B cell (primary cell): Measurements from ENCODE around the gene SUZ12. TPM values are rescaled to one million over a fixed set of nuclear protein-coding genes. Genes with fewer than 3 reads are reported as not detected.

ENCODE experiments used
- ATAC-seq: fragments of 200-7000 bp; cut with Tn5 transposase; one replicate; pipeline ENCODE4 v1.10.0; 2021; ENCODE audit warnings: low read depth, mild to moderate bottlenecking, moderate number of reproducible peaks, moderate library complexity
- CTCF ChIA-PET: fragments of 350-600 bp; sonication (Branson Sonifier 250); formaldehyde crosslinking; loops from one replicate; lab custom pipeline; 2021; ENCODE audit warnings: antibody characterized with exemption, inconsistent platforms; lab: Charles Lee
- POLR2A ChIA-PET: fragments of 350-600 bp; sonication (Branson Sonifier 250); formaldehyde crosslinking; loops from one replicate; lab custom pipeline; 2021; ENCODE audit warnings: antibody characterized with exemption; lab: Charles Lee
- DNase-seq: peaks from one replicate; pipeline ENCODE4 v3.0.0; 2013
- H2AFZ ChIP-seq: 2 replicates; pipeline ENCODE4 v1.6.1; 2012; ENCODE audit warnings: mild to moderate bottlenecking, low read depth, low read length; ENCODE audit not compliant: insufficient read depth, poor library complexity, severe bottlenecking
- H3K27ac ChIP-seq, 2 donors: 1 replicate in 1 of 2; 2 replicates in 1 of 2; pipeline ENCODE4 v1.5.1; 2012 to 2013; ENCODE audit warnings: low read length in 2 of 2, mild to moderate bottlenecking in 2 of 2, moderate library complexity in 1 of 2
- H3K27me3 ChIP-seq, 4 experiments: fragments of 200-600 bp in 1 of 4; sonication (generic) in 1 of 4; replicated peaks in 1 of 4; 1 replicate in 2 of 4; 2 replicates in 2 of 4; pipeline versions ENCODE4 v1.6.1 to v1.7.0; 2013 to 2016; ENCODE audit warnings: low read length in 3 of 4, mild to moderate bottlenecking in 2 of 4, mixed read lengths in 1 of 4, moderate library complexity in 1 of 4; ENCODE audit not compliant: insufficient read depth in 4 of 4, control insufficient read depth in 3 of 4; ENCODE audit errors: control extremely low read depth in 1 of 4
- H3K36me3 ChIP-seq, 2 experiments: replicated peaks in 1 of 2; 1 replicate in 1 of 2; 2 replicates in 1 of 2; pipeline versions ENCODE4 v1.6.1 to v1.7.1; 2013; ENCODE audit warnings: low read length in 1 of 2; ENCODE audit not compliant: insufficient read depth in 2 of 2, control insufficient read depth in 1 of 2; ENCODE audit errors: control extremely low read depth in 1 of 2, extremely low read depth in 1 of 2
- H3K4me1 ChIP-seq, 2 donors: fragments of 200-600 bp in 1 of 2; sonication (generic) in 1 of 2; 1 replicate in 1 of 2; 2 replicates in 1 of 2; pipeline versions ENCODE4 v1.5.1 to v1.6.1; 2013 to 2017; ENCODE audit warnings: low read length in 2 of 2; ENCODE audit not compliant: control insufficient read depth in 2 of 2, insufficient read depth in 2 of 2
- H3K4me2 ChIP-seq: replicated peaks from 2 replicates; pipeline ENCODE3; 2012; ENCODE audit warnings: mild to moderate bottlenecking, low read depth, low read length; ENCODE audit not compliant: poor library complexity, severe bottlenecking
- H3K4me3 ChIP-seq, 5 experiments: fragments of 200-600 bp in 1 of 5; sonication (generic) in 1 of 5; 1 replicate in 3 of 5; 2 replicates in 2 of 5; pipeline versions ENCODE4 v1.5.1 to v1.7.0; 2011 to 2016; ENCODE audit warnings: low read length in 4 of 5, mild to moderate bottlenecking in 4 of 5, low read depth in 2 of 5, control low read depth in 1 of 5, moderate library complexity in 1 of 5; ENCODE audit not compliant: insufficient read depth in 1 of 5; ENCODE audit errors: control extremely low read depth in 1 of 5, extremely low read depth in 1 of 5
- H3K79me2 ChIP-seq: fragments of 200-600 bp; sonication (generic); one replicate; pipeline ENCODE4 v1.6.0; 2016; ENCODE audit warnings: low read length; ENCODE audit not compliant: control insufficient read depth, insufficient read depth
- H3K9ac ChIP-seq: fragments of 200-600 bp; sonication (generic); 2 replicates; pipeline ENCODE4 v1.6.1; 2017; ENCODE audit warnings: mild to moderate bottlenecking, low read length, moderate library complexity
- H3K9me3 ChIP-seq, 3 donors: one replicate each; pipeline versions ENCODE4 v1.6.1 to v1.7.1; 2013; ENCODE audit warnings: low read length in 2 of 3; ENCODE audit not compliant: control insufficient read depth in 2 of 3, insufficient read depth in 1 of 3; ENCODE audit errors: control extremely low read depth in 1 of 3
- H4K20me1 ChIP-seq: 2 replicates; pipeline ENCODE4 v1.6.0; 2012; ENCODE audit warnings: mild to moderate bottlenecking, low read length; ENCODE audit not compliant: insufficient read depth, control insufficient read depth, poor library complexity, severe bottlenecking
- H3K27ac Mint-ChIP-seq: one replicate; pipeline ENCODE4 v1.8.0; 2021; ENCODE audit warnings: mixed read lengths
- H3K27me3 Mint-ChIP-seq: one replicate; pipeline ENCODE4 v1.8.0; 2021; ENCODE audit warnings: mixed read lengths
- H3K4me1 Mint-ChIP-seq: one replicate; pipeline ENCODE4 v1.8.0; 2021; ENCODE audit warnings: mixed read lengths
- H3K4me3 Mint-ChIP-seq: one replicate; pipeline ENCODE4 v1.8.0; 2021; ENCODE audit warnings: mixed read lengths
- H3K9me3 Mint-ChIP-seq: one replicate; pipeline ENCODE4 v1.8.0; 2022; ENCODE audit warnings: mixed read lengths; ENCODE audit not compliant: insufficient read depth
- CTCF ChIP-seq: fragments of 200-600 bp; IDR thresholded peaks from one replicate; pipeline ENCODE4 v1.8.0; 2022; ENCODE audit warnings: antibody characterized with exemption, mild to moderate bottlenecking
- EZH2 ChIP-seq: IDR thresholded peaks from 2 replicates; pipeline ENCODE4 v1.6.1; 2012; ENCODE audit warnings: borderline replicate concordance, low read depth, mild to moderate bottlenecking, moderate library complexity, low read length; ENCODE audit not compliant: insufficient read depth, poor library complexity, severe bottlenecking
- WGBS: methylation state at CpG from one replicate; pipeline ENCODE4 v1.1.5; 2013; ENCODE audit warnings: missing lambda C conversion rate; ENCODE audit not compliant: insufficient coverage; 5-methylcytosine and 5-hydroxymethylcytosine counted together
- intact Hi-C: fragments of 100-400 bp; cut with micrococcal nuclease; formaldehyde crosslinking; loops from one replicate; pipeline ENCODE4 v1.10.0; 2022
- polyA plus RNA-seq: library from polyadenylated mRNA; depleted of rRNA; stranded (reverse); fragments of >200 nt; gene quantifications from 2 replicates; pipeline ENCODE4 v1.2.3, GENCODE V29; 2012
- total RNA-seq, 2 donors: library from RNA; stranded (reverse); fragments of 120-200 nt in 1 of 2; gene quantifications; 1 replicate in 1 of 2; 2 replicates in 1 of 2; pipeline versions ENCODE4 v1.2.3 to v1.2.4, GENCODE V29; 2013 to 2022

SUZ12 gene
- total and polyA plus RNA-seq, 2 donors (not counting 1 experiment from before 2014, with no cell fraction given): 13.2 to 34.6 TPM

GRCh38 chr17:31915456-31916100, 21.2 kb upstream of the SUZ12 start:
- no peak overlapping the region for H3K9ac ChIP-seq

More at GRCh38 chr17:31915456-31916100, 21.2 kb upstream of the SUZ12 start:
- H3K27ac Mint-ChIP-seq: no peak overlapping the region
- Histone ChIP-seq H3K4me1 (peaks cover 7 to 10% of the 10 kb centered on the region in 2 donors), H3K27ac (no peak overlapping the region), H3K79me2 (no peaks in the 10 kb centered on the region), H3K4me2 (no peak overlapping the region), H3K36me3 (no peaks in the 10 kb centered on the region), H3K9me3 (no peaks in the 10 kb centered on the region), H2AFZ (no peak overlapping the region), H3K27me3 (peaks cover 0 to 28% (median 21%) of the 10 kb centered on the region in 4 experiments), H4K20me1 (no peaks in the 10 kb centered on the region), H3K4me3 (no peak overlapping the region)
- POLR2A ChIA-PET: no interaction called here
- CTCF ChIA-PET: interaction anchor here (0.6 kb wide), 1 partner anchor 490 kb away, joined by 3 read pairs; no protein-coding TSS in a partner anchor
- ATAC-seq (no peak), DNase-seq (no peak)
- no peak overlapping the region for H3K4me3 Mint-ChIP-seq
- WGBS: 90% methylated on average over 3 of the region's 3 CpGs
- H3K9me3 Mint-ChIP-seq: no peaks in the 10 kb centered on the region
- H3K27me3 Mint-ChIP-seq: peaks cover 38% of the 10 kb centered on the region
- intact Hi-C loops: no loop called here
- TF ChIP-seq EZH2: no peak
- no peak for TF ChIP-seq CTCF
- H3K4me1 Mint-ChIP-seq: peaks cover 3% of the 10 kb centered on the region
